Measurements from ENCODE around the gene TXLNB.

GRCh38 chr6:139334806-139335446, 43.1 kb upstream of the TXLNB start:
- no peak for TF ChIP-seq NR3C1 (IDR thresholded peaks at IDR 0.05)
- no peak for TF ChIP-seq MYC (IDR thresholded peaks at IDR 0.05; ENCODE audit: borderline replicate concordance, low read length)
- no peak for TF ChIP-seq EP300 (IDR thresholded peaks at IDR 0.05)
- TF ChIP-seq ZNF302 (CRISPR knock-in tag; IDR thresholded peaks at IDR 0.05) = no peak

Measured in A549 (cell line).